Skeletal muscle tissue (tissue), 4 donors: ENCODE measurements around the gene IL10. TPM values are rescaled to one million over a fixed set of nuclear protein-coding genes. Genes with fewer than 3 reads are reported as not detected.

ENCODE experiments used
- H3K27ac ChIP-seq: one replicate; pipeline ENCODE4 v1.7.0; 2013; ENCODE audit warnings: mild to moderate bottlenecking, low read depth, low read length, inconsistent platforms
- H3K27me3 ChIP-seq, 3 donors: one replicate each; pipeline ENCODE4 v1.7.0; 2013; ENCODE audit warnings: low read length in 3 of 3; ENCODE audit not compliant: control insufficient read depth in 3 of 3, insufficient read depth in 3 of 3
- H3K36me3 ChIP-seq, 3 donors: one replicate each; pipeline ENCODE4 v1.7.0; 2013; ENCODE audit warnings: low read length in 3 of 3; ENCODE audit not compliant: control insufficient read depth in 3 of 3, insufficient read depth in 3 of 3
- H3K4me1 ChIP-seq, 3 donors: one replicate each; pipeline ENCODE4 v1.7.0; 2013; ENCODE audit warnings: low read length in 3 of 3, mild to moderate bottlenecking in 3 of 3; ENCODE audit not compliant: control insufficient read depth in 3 of 3, insufficient read depth in 3 of 3
- H3K4me3 ChIP-seq, 3 donors: one replicate each; pipeline ENCODE4 v1.7.0; 2013; ENCODE audit warnings: low read length in 3 of 3
- H3K9ac ChIP-seq, 3 donors: one replicate each; pipeline ENCODE4 v1.7.0; 2013; ENCODE audit warnings: low read length in 3 of 3, mild to moderate bottlenecking in 3 of 3, moderate library complexity in 2 of 3, low read depth in 1 of 3
- H3K9me3 ChIP-seq, 3 donors: one replicate each; pipeline ENCODE4 v1.7.0; 2013; ENCODE audit warnings: low read length in 3 of 3; ENCODE audit not compliant: control insufficient read depth in 3 of 3
- total RNA-seq: library from RNA; depleted of rRNA; stranded (reverse); fragments of >200 nt; gene quantifications from one replicate; pipeline ENCODE4 v1.2.3, GENCODE V29; 2014
- donor health status: Osteomylitis.

The IL10 gene
- total RNA-seq, 1 donor from 2014 or later: 1.6 TPM

GRCh38 chr1:206737729-206738201 is 34.5 kb downstream of the IL10 start:
- Histone ChIP-seq H3K27me3 (no peaks in the 10 kb centered on the region), H3K9me3 (no peaks in the 10 kb centered on the region), H3K4me1 (peaks cover 10 to 35% (median 20%) of the 10 kb centered on the region in 3 donors), H3K4me3 (no peak overlapping the region), H3K27ac (no peak overlapping the region), H3K9ac (no peak overlapping the region), H3K36me3 (peaks cover 11 to 21% (median 19%) of the 10 kb centered on the region in 3 donors)

GRCh38 chr1:206736878-206737728 is 35.2 kb downstream of the IL10 start:
- Histone ChIP-seq H3K27ac (no peak overlapping the region), H3K9ac (no peak overlapping the region), H3K27me3 (no peaks in the 10 kb centered on the region), H3K4me1 (peaks cover 10 to 35% (median 20%) of the 10 kb centered on the region in 3 donors), H3K36me3 (peaks cover 18 to 27% (median 25%) of the 10 kb centered on the region in 3 donors), H3K4me3 (no peak overlapping the region), H3K9me3 (no peaks in the 10 kb centered on the region)

- Histone ChIP-seq H3K27ac (no peak overlapping the region), H3K9ac (no peak overlapping the region), H3K4me3 (no peak overlapping the region), H3K9me3 (no peaks in the 10 kb centered on the region), H3K4me1 (peaks cover 10 to 35% (median 20%) of the 10 kb centered on the region in 3 donors), H3K27me3 (no peaks in the 10 kb centered on the region), H3K36me3 (peaks cover 33 to 42% (median 40%) of the 10 kb centered on the region in 3 donors)
These were observed 36.7 kb downstream of the IL10 start for GRCh38 chr1:206735553-206736031.

GRCh38 chr1:206734499-206735142 is 37.7 kb downstream of the IL10 start:
- peaks cover 42 to 52% (median 50%) of the 10 kb centered on the region in 3 donors for H3K36me3 ChIP-seq
- no peak overlapping the region for H3K9ac ChIP-seq
- no peak overlapping the region for H3K27ac ChIP-seq
- H3K9me3 ChIP-seq: no peaks in the 10 kb centered on the region
- H3K4me3 ChIP-seq: no peak overlapping the region
- peaks cover 10 to 31% (median 20%) of the 10 kb centered on the region in 3 donors for H3K4me1 ChIP-seq
- no peaks in the 10 kb centered on the region for H3K27me3 ChIP-seq

DNA sequence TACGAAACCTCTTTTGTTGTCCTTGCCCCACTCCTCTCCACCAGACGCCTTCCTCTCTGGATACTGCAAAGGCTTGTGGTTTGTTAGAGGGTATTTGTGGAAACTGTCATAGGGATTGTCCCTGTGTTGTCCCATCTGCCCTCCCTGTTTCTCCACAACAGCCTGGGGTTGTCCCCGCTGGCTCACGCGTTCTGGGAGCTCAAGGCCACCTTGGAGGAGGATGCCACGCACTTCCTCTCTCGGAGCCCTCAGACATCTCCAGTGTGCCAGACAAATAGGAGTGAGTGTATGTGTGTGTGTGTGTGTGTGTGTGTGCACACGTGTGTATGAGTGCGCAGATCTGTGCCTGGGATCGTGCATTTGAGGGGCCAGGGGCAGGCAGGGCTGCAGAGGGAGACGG is 39.3 kb downstream of the IL10 start:
- H3K27me3 ChIP-seq: no peaks in the 10 kb centered on the region
- H3K9ac ChIP-seq: no peak overlapping the region
- peaks cover 50 to 59% (median 56%) of the 10 kb centered on the region in 3 donors for H3K36me3 ChIP-seq
- no peak overlapping the region for H3K27ac ChIP-seq
- H3K4me1 ChIP-seq: peaks cover 0 to 22% (median 11%) of the 10 kb centered on the region in 3 donors
- H3K9me3 ChIP-seq: no peaks in the 10 kb centered on the region
- H3K4me3 ChIP-seq: no peak overlapping the region

- H3K4me1 ChIP-seq: peaks cover 0 to 21% (median 9%) of the 10 kb centered on the region in 3 donors
- H3K27me3 ChIP-seq: no peaks in the 10 kb centered on the region
- H3K27ac ChIP-seq: no peak overlapping the region
- H3K9ac ChIP-seq: no peak overlapping the region
- H3K36me3 ChIP-seq: peaks cover 50 to 59% (median 56%) of the 10 kb centered on the region in 3 donors
- no peak overlapping the region for H3K4me3 ChIP-seq
- H3K9me3 ChIP-seq: no peaks in the 10 kb centered on the region
These were observed 39.8 kb downstream of the IL10 start for GRCh38 chr1:206732508-206732907.

- Histone ChIP-seq H3K9ac (no peak overlapping the region), H3K27ac (no peak overlapping the region), H3K4me1 (peaks cover 21 to 35% (median 26%) of the 10 kb centered on the region in 3 donors), H3K36me3 (peaks cover 45 to 49% (median 49%) of the 10 kb centered on the region in 3 donors), H3K9me3 (no peaks in the 10 kb centered on the region), H3K27me3 (no peaks in the 10 kb centered on the region), H3K4me3 (no peak overlapping the region)
These were observed 42.8 kb downstream of the IL10 start for GRCh38 chr1:206729507-206729906.

DNA sequence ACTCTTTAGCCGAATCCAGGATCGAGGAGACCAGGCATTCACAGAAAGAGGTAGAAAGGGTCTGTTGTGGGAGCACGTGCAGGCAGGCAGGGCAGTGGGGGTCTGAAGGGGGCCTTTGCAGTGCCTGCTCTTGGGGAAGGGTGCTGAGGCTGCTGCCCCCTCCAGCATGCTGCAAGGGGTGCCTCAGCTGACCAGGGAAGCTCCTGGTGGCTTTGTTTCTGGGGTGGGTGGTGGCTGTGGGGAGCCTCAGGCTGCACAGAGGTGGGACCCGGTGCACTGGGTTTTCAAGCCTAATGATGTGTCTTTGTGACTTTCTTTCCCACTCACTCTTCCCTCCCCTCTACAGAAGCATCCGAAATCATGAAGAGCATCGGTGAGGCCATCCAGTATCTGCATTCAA is 43.2 kb downstream of the IL10 start:
- H3K9me3 ChIP-seq: no peaks in the 10 kb centered on the region
- peaks cover 26 to 39% (median 31%) of the 10 kb centered on the region in 3 donors for H3K4me1 ChIP-seq
- no peak overlapping the region for H3K27ac ChIP-seq
- no peak overlapping the region for H3K9ac ChIP-seq
- H3K36me3 ChIP-seq: peaks cover 44 to 49% (median 45%) of the 10 kb centered on the region in 3 donors
- H3K27me3 ChIP-seq: no peaks in the 10 kb centered on the region
- no peak overlapping the region for H3K4me3 ChIP-seq

GRCh38 chr1:206728697-206728987 is 43.7 kb downstream of the IL10 start:
- Histone ChIP-seq H3K4me3 (no peak overlapping the region), H3K9me3 (no peaks in the 10 kb centered on the region), H3K27me3 (no peaks in the 10 kb centered on the region), H3K4me1 (peaks cover 30 to 43% (median 35%) of the 10 kb centered on the region in 3 donors), H3K27ac (no peak overlapping the region), H3K36me3 (peaks cover 42 to 46% (median 45%) of the 10 kb centered on the region in 3 donors), H3K9ac (no peak overlapping the region)
